HG03280 (cell line): ENCODE data around the gene TRAPPC2.

Experiments used
- ATAC-seq: cut with Tn5 transposase; IDR thresholded peaks from one replicate; pipeline ENCODE4 v1.9.1; 2021; ENCODE audit warnings: mild to moderate bottlenecking, moderate library complexity; ENCODE audit not compliant: unreplicated experiment

Gene TRAPPC2

DNA sequence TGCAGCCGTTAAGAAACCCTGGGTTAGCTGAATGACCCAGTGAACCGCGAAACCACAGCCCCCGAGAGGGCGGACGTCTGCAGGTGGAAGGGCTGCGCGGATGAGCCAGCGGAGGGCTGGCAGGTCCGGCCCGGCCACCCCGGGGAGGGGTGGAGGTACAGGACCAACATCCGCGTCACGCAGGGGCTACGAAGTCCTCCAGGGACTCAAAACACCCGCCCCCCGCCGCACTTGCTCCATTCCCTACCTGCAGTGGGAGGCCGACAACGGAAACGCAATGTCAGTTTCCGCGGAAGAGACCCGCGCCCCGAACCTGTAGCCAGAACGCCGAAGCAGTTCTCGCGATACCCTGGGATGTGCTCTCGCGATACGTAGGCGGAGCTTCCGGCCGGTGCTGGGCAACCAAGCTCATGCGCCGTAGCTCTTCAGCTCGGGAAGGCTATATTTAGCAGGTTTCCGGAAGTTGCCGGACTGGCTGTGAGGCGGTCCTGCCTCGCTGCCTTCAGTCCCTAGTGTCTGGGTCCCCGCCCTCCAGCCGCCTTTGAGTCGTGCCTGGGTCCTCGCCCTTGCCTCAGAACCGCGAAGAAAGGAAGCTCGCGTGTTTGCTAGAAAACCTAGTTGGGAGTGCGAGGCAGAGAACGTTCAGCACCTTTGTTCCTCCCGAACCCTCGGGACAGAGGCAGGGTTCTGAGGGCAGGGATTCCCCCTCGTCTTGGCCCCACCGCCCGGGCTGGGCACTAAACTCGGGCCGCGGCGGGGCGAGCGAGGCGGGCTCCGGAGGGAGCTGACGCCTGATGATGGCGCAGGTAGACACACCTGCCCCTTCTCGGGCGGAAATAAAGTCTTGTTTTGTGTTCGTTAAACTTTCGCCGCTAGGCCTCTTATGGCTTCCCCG lies at the start of gene TRAPPC2, which contains the start of gene OFD1:
Gene TRAPPC2 (minus strand): TSS at position 343 of the 895 bp plus-strand sequence. CDS start 14,657 bp downstream, outside the sequence.
Gene OFD1 (plus strand): TSS at position 471 of the 895 bp plus-strand sequence. CDS start 324 bp downstream, at position 795.
- peak; percentile 93 for ATAC-seq

DNA sequence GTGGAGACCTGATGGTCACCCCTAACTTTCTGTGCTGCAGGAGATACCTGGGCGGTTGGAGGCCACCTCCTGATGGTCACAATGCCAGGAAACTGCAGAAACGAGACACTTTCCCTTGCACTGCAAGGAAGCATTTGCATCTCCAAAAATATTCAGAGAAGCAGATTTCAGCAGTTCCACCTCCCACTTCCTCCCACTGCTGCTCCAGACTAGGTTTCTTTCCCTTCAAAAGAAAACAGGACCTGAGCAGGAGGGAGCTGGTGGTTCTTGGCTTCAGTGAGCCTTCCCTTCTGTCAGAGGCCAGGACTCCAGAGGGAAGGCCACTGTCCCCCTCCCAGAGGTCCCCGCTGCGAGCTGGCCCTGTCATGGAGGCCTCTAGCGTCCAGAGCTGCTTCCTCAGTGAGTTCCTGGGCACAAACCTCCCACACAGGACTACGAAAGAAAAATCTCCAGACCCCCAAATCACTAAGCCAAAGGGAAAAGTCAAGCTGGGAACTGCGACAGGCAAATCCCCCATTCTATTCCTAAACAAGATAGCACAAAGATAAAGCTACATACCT lies 46.5 kb upstream of the TRAPPC2 start:
- ATAC-seq, result no peak

DNA sequence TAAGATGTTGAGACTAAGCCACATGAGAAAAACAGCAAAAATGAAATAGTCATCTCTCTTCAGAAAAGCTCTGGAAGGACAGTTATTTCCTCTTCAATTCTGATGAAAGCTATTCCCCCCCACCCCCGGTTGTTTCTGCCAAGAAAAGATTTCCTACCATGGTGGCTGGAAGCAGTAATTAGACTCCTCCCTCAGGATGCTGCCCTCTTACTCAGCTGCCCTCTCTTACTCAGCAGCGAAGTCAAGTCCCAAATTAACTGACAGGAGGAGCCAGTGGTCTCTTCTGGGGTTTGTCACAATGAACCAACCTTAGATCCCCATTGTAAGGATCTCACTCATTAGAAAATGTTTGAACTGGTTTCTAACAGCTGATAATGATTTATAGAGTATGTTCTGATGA lies 44.5 kb upstream of the TRAPPC2 start:
- ATAC-seq, result no peak

DNA sequence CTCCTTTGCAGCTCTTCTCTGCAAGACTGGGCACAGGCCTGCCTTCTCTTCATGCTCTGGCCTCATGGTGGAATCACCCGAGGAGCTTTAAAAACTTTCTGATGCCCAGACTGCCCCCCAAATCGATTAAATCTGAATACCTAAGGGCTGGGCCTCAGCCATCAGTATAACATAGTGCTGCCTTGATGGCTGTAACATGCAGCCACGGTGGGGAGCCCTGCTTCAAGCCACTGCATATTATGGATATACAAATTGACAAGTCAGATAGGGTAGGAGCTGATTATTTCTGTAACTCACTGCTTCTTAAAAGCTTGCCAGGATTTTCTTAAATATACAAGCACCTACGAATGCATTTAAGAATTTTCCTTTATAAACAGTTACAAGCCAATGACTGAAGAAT lies 42.0 kb upstream of the TRAPPC2 start:
- no peak for ATAC-seq

DNA sequence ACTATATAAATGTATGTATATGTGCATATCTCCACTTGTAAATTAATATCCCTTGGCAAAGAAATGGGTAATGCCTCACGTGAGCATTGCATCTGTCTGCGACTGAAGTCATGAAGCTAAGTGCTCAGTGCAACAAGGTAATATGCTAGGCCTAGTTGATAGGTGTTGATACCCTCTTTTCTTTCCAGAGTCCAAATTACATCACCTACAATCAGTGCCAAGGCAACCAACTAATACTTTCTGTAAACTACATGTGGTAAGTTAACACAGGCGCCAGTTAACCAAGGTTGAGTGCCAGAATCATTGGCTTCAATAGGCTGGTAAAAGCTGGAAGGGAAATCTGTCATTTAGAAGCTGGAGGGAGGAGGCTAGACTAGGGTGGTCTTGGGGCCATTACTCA lies 41.4 kb upstream of the TRAPPC2 start:
- ATAC-seq, result no peak

DNA sequence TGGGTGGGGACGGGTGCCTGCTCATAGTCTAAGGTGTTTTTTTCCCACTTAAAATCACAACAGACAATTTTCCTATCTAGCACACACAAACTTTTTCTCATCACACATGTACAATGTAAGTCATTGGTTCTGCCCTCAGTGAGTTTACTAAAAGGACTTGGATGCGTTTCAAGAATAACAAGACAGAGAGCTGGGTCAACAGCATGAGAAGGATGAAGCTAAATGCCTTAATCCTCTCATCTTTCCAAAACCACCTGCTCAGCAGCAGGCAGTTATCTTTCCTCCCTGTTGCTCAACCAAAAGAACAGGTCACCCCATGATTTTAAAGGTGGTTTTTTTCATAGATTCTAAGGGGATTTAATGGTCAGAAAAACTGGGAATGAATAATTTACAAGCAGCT lies 40.3 kb upstream of the TRAPPC2 start:
- no peak for ATAC-seq

DNA sequence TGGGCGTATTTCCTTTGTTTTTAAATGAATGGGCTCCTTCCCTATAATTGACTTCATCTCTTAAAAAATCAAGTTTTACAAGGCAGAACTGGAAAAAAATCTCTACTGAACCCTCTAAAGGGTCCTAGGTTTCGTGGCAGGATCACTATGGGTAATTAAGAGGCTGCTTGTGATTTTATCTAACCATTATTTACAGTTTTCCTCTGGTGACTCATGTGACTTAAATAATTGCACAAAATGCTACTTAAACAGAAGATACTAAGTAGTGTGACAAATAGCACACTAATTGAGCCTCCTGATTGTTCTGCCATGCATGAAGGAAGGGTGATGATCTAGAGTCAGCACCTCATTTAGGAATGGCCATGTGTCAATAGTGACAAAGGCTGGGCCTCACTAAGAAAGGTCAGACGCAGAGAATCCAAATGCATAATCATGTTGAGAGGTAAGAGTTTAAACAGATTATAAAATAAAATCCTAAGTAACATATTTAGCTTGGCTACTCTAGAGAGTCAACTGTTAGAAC lies 35.7 kb upstream of the TRAPPC2 start:
- ATAC-seq, result no peak

DNA sequence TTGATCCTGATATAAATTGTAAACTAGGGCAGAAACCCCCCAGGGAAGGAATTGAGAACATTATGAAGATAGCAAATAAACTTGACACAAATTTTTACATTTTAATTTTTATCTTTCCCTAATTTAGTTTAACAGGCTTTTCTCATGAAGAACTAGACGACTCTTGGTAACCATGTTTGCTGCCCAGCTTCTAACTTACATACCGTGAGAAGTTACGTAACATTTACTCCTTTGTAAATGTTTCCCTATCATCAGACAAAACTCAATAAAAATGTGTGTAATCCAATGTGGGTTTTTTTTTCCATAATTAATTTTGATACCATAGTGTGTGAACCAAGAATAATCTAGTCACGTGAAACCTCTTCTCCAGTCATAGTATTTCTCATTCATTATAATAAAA lies 34.5 kb upstream of the TRAPPC2 start:
- no peak for ATAC-seq

DNA sequence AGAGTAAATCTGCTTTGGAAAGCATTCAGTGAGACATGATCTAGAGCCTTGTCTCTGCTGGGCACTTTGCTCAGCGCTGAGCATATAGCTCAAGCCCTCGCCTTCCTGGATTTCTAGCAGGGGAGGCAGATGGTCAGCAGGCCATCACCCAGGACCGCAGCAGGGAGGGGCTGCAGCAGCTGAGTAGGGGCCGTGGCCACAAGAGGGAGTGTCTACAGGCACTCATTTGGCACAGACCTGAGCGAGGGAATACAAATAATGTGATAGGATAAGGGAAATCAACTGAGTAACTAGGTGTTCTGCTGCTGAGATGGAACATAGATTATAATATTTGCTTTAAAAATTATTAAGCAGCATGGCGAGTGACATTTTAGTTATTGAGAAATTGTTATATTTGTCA lies 30.3 kb upstream of the TRAPPC2 start:
- ATAC-seq, result no peak

DNA sequence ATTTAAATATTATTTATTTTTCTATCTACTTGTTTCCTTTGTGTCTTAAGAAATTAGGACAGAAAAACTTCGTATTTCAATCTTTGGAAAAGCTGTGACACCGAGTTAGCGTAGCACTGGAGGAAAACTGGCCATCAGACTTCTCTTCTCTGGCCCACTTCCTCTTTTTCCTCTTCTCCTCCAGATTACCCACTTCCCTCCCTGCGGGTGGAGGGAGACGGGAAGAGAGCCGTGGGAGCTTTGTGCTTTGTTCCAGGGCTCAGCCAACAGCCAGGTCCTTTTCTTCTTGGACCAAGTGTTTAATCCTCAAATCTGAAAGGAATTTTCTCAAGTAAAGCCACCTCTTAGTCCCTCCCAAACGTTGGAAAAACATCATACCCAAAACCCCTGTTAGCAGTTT lies 29.9 kb upstream of the TRAPPC2 start:
- no peak for ATAC-seq

DNA sequence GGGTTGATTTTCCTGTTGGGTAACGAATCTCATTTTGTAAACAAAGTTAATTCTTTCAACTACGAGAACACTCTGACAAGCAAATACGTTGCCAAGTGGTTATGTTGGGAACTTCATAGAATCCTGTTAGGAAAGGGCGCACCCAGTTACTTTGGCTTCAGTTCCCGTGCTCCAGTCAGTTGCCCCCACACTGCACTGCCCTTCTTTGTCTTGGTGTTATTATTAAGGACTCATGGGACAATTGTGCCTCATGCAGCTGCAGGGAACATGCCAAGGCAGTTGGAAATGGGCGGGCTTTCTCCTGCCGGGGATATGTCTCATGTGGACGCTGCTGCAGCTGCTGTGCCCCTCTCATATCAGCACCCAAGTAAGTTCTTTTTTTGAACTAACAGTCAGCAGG lies 29.1 kb upstream of the TRAPPC2 start:
- ATAC-seq, result no peak

DNA sequence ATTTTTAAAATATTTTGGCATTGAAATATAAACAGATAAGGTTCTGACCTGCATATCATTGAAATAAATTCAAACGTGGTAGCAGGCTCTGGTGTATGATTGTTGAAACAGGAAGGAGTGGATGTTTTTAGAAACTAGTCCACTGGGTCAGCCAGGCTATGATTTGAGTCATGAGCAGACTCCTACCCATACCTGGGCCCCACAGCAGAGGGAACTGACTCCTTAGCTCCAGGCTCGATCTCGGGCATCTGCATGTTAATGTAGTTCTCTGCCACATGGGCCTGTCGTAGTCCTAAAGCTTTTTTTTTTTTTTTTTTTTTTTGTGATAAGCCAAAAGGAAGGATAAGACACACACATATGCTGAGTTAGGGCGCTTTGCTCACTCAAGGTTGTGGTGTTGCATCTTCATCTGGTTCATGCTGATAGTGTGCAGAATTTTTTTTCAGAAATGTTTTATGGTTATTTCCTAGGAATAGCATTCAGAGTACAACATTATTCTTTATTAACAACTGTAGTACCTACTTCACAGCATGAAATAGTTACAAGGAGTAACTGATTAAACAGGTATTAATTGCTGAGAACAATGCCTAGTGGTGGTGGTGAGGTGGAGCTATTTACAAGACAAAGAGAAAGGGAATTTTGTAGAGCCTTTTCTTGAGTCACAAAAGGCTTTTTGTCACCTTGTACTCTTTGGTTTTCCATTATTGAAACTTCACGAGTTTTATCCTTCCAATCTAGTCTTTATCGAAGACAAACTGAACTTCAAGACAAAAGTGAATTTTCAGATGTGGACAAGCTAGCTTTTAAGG lies 27.4 kb upstream of the TRAPPC2 start:
- ATAC-seq, result peak; percentile 47

DNA sequence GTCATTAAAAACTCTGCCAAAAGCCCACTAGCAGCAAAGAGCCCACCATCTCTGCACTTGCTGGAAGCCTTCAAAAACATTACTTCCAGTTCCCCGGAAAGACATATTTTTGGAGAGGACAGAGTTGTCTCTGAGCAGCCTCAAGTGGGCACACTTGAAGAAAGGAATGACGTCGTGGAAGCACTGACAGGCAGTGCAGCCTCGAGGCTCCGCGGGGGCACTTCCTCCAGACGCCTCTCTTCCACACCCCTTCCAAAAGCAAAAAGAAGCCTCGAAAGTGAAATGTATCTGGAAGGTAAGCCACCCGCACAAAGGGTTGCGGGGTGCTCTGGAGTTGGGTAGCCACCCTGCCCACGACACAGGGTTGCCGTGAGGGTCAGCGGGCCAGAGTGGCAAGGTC lies 26.0 kb upstream of the TRAPPC2 start:
- no peak for ATAC-seq

DNA sequence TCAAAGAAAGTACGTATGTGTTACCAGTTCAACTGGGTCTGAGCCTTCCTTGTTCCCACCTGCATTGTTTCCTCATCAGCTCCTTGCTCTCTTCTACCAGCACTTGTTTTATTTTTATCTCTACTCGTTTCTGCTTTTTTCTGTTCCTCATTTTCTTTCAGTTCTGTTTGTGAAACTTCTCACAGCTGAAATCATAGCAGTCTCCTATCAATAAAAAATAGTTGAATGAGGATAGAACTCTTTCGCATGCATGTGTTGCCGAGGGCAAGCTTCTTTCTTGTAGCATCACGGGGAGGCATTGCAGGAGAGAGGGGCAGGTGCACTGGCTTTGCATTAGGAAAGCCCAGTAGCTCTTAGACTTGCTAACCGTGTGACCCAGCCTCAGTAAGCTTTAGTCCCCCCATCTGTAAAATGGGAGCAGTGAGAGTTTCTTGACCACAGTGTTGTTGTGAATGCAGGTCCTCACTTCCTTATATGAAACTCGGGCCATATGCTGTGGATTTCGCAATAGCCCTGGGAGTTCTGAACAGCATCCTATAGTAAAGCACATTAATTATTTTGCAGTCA lies 24.8 kb upstream of the TRAPPC2 start:
- ATAC-seq, result peak; percentile 75

DNA sequence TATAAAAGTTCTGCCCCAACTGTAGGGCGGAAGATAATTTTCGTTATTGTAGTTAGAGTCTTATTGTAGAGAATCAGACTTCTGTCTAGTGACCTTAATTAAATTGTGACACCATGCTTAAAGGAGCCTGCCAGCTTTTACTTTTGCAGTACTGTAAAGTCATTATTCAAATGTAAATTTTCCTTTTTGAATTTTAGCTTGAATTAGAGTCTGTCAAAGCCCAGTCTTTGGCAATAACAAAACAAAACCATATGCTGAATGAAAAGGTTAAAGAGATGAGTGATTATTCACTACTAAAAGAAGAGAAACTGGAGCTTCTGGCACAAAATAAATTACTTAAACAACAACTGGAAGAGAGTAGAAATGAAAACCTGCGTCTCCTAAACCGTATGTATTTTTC lies 22.0 kb upstream of the TRAPPC2 start:
- ATAC-seq, result no peak

DNA sequence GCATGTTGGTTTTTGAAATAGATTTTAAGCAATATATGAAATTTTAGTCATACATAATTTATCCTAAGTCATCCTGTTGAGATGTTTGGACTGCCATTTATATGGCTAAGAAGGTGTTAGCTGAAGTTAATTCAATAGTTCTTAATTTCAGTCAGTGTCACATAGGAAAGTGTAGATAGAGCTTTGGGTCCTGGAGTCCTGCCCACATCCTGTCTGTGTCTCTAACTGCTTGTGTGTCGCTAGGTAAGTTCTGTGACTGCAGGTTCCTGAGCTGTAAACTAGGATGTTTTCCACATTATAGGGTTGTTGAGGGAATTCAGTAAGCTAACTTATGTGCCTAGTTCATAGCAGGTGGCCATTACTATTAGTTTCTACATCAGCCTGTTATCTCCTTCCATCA lies 20.8 kb upstream of the TRAPPC2 start:
- no peak for ATAC-seq

DNA sequence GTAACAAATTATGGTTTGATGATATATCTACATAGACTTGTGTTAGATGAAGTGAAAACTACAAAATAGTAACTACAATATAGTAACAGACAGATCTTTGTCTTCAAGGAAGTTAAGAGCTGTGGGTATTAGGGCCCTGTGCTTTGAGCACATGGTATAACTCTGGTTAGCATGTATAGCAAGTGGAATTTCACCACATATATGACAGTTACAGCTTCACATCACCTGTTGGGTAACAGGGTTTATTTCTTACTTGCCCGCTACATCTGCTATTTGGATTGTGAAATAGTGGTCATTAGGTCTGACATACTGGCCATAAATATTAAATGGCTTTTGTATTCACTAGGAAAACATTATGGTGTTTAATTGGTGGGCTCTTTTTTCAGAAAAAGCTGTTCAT lies 20.3 kb upstream of the TRAPPC2 start:
- ATAC-seq, result no peak

DNA sequence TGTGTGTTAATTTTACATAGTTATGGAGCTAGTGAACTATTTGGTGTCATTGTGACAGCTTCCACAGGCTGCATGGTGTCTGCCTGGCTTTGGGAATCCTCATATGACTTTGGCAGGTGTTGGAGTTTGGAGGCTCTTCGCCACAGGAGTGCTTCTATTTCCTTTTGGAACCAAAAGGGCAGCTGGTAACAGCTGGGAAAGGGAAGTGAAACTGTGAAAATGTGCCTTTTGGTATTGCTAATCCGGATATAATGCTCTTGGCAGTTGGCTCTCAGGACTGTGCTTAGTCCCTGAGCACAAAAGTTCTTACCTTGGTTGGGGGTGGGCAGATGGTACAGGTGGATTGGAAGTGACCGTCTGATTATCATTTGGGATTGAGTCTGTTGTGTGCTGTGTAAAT lies 18.2 kb upstream of the TRAPPC2 start:
- ATAC-seq, result no peak

DNA sequence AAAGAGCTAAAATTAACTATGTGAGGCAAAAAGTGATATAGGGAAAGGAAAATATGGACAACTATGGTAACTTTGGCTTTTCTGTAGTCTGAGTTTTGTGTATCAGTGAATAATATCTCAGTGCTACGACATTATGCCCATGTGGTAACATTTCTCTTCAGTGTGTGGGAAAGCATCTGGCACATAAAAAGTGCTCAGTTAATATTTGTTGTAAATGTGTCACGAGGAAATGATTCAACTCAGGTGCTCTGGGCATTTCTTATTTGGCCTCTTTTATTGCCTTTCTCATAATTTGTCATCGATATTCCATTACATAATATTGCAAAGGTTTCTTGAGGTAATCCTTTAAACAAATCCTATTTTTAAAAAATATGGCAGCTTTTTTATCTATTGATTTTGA lies 17.7 kb upstream of the TRAPPC2 start:
- no peak for ATAC-seq

DNA sequence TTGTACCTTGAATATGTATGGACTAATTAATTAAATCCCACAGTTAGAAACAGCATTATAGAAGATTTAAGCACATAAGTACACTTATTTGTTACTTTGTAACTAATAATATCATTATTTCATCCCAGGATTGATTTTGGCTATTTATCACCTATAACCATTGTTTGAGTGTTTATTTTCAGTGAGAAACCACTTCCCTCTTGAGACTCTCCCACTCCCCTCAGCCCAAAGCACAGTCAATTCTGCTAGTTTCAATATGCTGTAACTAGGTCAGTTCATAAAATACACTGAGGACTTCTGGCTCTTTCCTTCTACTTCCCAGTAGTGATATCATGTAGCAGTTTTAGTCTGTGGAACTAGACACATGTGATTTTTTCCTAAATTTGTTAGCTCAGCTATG lies 16.4 kb upstream of the TRAPPC2 start:
- no peak for ATAC-seq

DNA sequence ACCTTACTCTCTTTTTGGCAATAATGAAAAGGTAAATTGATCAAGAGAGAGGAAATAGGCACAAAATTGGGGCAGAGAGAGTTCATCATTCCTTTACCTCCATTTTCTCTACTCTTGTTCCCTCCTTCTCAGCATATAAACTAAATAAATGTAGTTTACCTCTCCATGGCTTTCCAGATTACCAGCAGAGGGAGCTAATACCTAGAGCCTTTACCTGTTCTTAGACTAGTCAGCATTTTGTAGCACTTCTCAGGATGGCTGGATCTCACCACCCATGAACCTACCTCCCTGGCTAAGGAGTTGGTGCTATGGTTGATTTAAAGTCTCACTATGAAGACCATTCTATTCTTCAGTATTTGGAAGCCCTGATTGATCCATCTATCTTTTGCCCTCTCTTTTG lies 15.8 kb upstream of the TRAPPC2 start:
- no peak for ATAC-seq
